Measurements from ENCODE around the gene SFRP2. TPM values are rescaled to one million over a fixed set of nuclear protein-coding genes. Genes with fewer than 3 reads are reported as not detected.

The SFRP2 gene
- total RNA-seq, 1 donor, result not detected

- H3K4me1 ChIP-seq (ENCODE audit: insufficient read depth, low read length), result peaks cover 13% of the 10 kb centered on the region
- no peaks in the 10 kb centered on the region for H3K27me3 ChIP-seq (ENCODE audit: insufficient read depth, low read length)
- peaks cover 5% of the 10 kb centered on the region for H3K9me3 ChIP-seq (ENCODE audit: low read depth, low read length)
- H3K4me3 ChIP-seq (ENCODE audit: low read length), result no peak overlapping the region
Measured at GRCh38 chr4:153735906-153736461, 52.9 kb downstream of the SFRP2 start.

GRCh38 chr4:153733751-153734448 lies 55.0 kb downstream of the SFRP2 start:
- H3K9me3 ChIP-seq (ENCODE audit: low read depth, low read length), result no peaks in the 10 kb centered on the region
- peaks cover 23% of the 10 kb centered on the region for H3K4me1 ChIP-seq (ENCODE audit: insufficient read depth, low read length)
- H3K4me3 ChIP-seq (ENCODE audit: low read length), result no peak overlapping the region
- no peaks in the 10 kb centered on the region for H3K27me3 ChIP-seq (ENCODE audit: insufficient read depth, low read length)

- H3K4me1 ChIP-seq (ENCODE audit: insufficient read depth, low read length), result peaks cover 46% of the 10 kb centered on the region
- no peak overlapping the region for H3K4me3 ChIP-seq (ENCODE audit: low read length)
- no peaks in the 10 kb centered on the region for H3K9me3 ChIP-seq (ENCODE audit: low read depth, low read length)
- H3K27me3 ChIP-seq (ENCODE audit: insufficient read depth, low read length), result no peaks in the 10 kb centered on the region
Measured at GRCh38 chr4:153731239-153731638, 57.6 kb downstream of the SFRP2 start.

Other genes starting within 250 kb of the SFRP2 start
- gene TLR2, start 104.8 kb downstream of the SFRP2 start, total RNA-seq, result 155 TPM
- gene RNF175, start 29.1 kb downstream of the SFRP2 start, total RNA-seq, result 1.2 TPM

Measured in mononuclear cell (primary cell).